GM12873 (cell line): ENCODE measurements around the gene KCNG2.

Experiments used
- TF ChIP-seq, protein P1 (sequence below): IDR thresholded peaks from 2 replicates; pipeline ENCODE4 v1.5.1; 2012; ENCODE audit warnings: low read depth, mild to moderate bottlenecking, moderate library complexity, low read length, control low read depth; ENCODE audit not compliant: insufficient read depth; ENCODE audit errors: missing control alignments

Gene KCNG2

DNA sequence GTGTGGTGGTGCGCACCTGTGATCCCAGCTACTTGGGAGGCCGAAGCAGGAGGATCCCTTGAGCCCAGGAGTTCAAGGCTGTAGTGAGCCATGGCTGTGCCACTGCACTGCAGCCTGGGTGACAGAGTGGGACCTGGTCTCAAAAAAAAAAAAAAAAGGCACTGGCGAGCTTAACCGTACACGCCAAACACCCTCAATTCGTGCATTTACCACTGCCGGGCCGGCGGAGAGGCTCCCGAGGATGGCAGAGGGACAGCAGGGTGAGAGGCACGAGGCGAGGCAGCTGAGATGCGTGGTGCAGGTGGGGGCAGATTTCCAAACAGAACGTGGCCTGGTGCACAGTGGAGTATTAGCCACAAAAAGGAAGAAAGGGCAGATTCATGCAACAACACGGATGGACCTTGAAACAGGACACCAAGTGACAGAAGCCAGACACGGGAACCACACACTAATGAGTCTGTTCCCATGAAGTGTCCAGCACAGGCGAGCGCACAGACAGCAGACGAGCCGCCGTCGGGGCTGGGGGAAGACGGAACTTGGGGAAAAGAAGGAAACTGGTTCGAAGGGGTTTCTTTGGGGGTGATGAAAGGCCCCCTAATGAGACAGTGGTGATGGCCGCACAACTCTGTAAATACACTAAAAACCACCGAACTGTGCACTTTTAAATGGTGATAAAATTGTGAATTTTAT lies 126.3 kb downstream of the KCNG2 start:
- TF ChIP-seq, protein P1, sequence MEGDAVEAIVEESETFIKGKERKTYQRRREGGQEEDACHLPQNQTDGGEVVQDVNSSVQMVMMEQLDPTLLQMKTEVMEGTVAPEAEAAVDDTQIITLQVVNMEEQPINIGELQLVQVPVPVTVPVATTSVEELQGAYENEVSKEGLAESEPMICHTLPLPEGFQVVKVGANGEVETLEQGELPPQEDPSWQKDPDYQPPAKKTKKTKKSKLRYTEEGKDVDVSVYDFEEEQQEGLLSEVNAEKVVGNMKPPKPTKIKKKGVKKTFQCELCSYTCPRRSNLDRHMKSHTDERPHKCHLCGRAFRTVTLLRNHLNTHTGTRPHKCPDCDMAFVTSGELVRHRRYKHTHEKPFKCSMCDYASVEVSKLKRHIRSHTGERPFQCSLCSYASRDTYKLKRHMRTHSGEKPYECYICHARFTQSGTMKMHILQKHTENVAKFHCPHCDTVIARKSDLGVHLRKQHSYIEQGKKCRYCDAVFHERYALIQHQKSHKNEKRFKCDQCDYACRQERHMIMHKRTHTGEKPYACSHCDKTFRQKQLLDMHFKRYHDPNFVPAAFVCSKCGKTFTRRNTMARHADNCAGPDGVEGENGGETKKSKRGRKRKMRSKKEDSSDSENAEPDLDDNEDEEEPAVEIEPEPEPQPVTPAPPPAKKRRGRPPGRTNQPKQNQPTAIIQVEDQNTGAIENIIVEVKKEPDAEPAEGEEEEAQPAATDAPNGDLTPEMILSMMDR = no peak

DNA sequence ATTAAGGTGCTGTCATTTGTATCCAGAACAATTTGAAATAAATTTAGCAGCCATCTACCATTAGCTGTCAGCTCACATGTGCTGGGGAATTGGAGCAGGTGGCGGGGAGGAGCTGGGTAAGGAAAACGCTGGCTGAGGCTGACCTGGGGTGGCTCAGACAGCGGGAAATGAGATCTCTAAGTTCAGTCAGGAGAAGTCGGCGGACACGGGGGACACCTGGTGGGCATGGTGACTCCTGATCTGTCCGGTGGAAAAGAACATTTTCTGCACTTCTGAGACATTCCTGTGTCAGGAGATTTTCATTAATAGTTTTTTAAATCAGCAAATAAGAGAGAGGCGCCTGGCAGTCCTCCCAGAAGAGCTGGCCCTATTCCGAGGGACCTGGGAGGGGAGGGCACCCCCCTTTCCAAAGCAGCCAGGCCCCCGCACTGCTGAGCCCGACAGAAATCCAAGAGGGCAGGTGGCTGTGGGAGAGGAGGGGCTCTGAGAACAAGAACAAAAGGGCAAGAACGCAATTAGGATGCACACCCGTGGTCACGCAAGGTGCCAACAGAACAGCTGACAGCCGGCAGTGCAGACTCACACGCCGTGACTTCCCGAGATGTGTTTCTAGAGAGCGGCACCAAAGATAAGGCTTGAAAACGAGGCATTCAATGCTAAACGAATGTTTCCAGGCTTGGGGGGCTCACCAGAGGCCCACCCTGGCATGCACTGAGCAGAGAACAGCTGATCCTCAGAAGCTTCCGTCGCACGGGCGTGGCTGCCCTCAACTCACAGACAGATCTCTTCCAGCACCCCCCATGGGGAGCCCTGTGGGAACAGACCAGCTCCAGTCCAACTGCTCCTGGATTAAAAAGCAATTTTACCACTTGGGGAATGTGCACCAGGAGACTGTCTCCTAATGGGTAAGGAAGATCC lies 127.3 kb downstream of the KCNG2 start:
- TF ChIP-seq, protein P1 = no peak

DNA sequence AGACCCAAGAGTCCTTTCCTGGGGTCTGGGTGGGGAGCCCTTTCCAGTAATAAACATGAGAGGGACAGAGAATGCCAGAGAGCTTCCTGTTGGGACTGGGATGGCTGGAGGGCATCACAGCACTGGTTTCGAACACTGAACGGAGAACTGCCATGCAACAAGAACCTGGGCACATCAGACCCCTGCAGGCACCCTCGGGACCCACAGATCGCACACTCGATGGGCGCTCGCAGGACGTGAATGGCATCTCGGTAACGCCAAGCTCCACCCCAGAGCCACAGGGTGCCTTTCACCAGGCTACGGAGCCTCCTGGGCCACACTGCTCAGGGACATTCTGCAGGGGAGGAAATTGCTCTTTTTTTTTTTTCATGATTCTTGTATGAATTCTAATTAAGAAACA lies 128.6 kb downstream of the KCNG2 start:
- TF ChIP-seq, protein P1 = no peak

DNA sequence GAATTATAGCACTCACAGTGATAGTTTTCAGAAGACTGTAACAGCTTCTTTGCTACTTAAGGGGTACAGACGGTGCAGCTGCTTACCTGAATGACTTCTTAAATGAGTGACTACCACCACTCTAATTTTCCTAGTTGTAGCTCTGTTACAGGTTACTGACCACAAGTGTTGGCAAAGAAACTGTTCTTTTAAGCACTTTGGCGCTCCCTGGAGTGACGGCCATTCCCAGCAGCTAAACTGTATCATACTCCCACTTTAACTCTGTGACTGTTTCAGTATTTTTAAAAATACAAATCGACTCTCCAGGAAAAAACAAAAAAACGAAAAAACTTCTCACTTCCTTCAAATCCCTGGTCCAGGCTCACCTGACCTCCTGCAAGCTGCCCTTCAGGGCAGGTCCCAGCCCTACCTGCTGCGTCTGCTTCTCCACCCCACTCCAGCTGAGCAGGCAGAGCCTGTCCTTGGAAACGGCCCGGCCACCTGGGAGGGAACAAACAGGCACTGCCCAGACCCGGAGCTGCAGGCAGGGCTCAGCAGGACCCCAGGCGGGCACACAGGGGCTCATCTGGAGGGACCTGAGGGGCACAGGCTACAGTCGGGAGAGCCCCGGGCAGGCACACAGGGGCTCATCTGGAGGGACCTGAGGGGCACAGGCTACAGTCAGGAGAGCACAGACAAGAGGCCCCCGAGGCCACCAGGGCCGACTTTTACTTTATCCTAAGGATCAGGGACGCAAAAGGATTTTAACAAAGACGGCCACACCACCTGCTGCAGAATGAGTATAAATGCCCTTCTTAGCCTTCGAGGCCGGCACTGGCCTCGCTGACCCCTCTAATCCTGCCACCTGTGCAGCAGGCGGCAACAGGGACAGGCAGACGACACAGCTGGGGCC lies 129.2 kb downstream of the KCNG2 start:
- TF ChIP-seq, protein P1 = no peak

DNA sequence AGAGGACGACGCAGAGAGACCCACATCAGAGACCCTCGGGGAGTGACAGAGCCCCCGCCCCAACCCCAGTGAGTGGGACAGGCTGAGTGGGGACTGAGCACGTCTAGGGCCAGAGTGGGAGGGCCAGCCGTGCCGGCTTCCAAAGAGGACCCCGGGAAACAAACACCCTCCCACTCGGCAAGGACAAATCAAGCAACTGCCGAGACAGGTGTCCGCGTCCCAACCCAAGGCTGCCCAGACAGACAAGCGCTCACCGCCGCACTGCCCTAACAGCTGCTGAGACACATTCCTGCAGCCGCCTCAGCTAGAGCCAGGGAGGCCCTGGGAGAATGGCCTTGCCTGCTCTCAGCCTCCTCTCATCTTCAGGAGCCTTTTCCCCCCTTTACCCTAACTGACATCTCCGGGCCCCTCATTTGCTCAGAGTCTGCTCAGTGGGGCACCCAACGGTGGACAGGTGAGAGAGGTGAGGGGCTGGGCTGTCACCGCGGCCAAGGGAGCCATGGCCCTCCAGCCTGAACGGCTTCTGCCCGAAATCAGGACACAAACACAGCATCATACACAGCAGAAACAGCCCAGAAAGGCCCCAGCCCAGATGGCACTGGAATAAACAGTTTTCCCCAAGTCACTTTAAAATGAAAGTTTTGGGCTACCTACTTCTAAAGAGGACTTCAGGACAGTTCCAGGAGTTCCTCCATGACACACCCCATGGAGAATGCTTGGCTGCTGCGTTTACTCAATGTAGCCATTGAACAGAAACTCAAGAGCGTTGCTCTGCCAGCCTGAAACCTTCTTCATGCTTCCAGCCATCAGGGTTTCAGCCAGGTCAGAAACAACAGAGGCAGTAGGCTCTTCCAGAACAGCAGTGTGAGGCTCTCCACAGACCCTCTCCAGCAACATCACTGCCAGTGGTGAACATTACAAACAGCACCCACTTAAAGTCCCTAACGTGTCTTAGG lies 130.1 kb downstream of the KCNG2 start:
- TF ChIP-seq, protein P1 = no peak

DNA sequence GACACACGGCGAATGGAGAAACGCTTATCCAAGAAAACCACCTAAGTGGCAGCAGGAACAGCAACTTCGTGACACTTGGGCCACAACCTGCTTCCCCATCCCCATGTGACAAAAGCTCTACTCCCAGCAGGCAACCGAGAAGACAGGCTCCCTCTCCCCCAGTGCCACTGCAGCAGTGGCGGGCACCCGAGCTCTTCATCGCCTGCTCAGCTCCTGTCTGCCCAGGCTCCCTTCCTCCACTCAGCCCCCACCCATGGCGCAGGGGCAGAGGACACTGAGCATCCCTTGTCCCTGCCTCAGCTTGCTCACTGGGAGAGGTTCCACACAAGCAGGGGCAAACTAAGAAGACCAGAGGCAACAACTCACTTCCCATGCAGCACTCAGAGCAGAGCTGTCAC lies 130.8 kb downstream of the KCNG2 start:
- TF ChIP-seq, protein P1 = no peak
